Measurements from ENCODE around the gene ZBTB4. TPM values are rescaled to one million over a fixed set of nuclear protein-coding genes. Genes with fewer than 3 reads are reported as not detected.

The ZBTB4 gene
- total RNA-seq, 6 donors from 2014 or later, result 54.4 to 90.1 (median 74.2) TPM

GRCh38 chr17:7466318-7466638, 13.2 kb downstream of the ZBTB4 start:
- WGBS, 2 donors, result 80 to 83% methylated on average over 9 of the region's 9 CpGs
- TF ChIP-seq POLR2AphosphoS5 (IDR thresholded peaks at IDR 0.05) (no peak), CTCF (IDR thresholded peaks at IDR 0.05) (no peak), POLR2A (IDR thresholded peaks at IDR 0.05) (peak in 1 of 4 donors; percentile 2), EP300 (IDR thresholded peaks at IDR 0.05) (no peak)
- no peak for DNase-seq
- Histone ChIP-seq H3K27me3 (no peaks in the 10 kb centered on the region), H3K4me1 (peaks cover 24 to 40% (median 32%) of the 10 kb centered on the region in 4 donors), H3K4me3 (no peak overlapping the region), H3K9me3 (no peaks in the 10 kb centered on the region), H3K27ac (peak overlapping the region; percentile 61 to 75 (median 71)), H3K36me3 (peaks cover 4 to 40% (median 31%) of the 10 kb centered on the region in 4 donors)
- ATAC-seq (ENCODE audit: low FRiP score in 2 of 2), result no peak

- Histone ChIP-seq H3K9me3 (no peaks in the 10 kb centered on the region), H3K36me3 (peaks cover 4 to 40% (median 31%) of the 10 kb centered on the region in 4 donors), H3K4me3 (no peak overlapping the region), H3K4me1 (peaks cover 20 to 39% (median 32%) of the 10 kb centered on the region in 4 donors), H3K27me3 (no peaks in the 10 kb centered on the region), H3K27ac (peak overlapping the region; percentile 61 to 75 (median 71))
- DNase-seq (peak; percentile 71 to 83), ATAC-seq (ENCODE audit: low FRiP score in 2 of 2) (peak in 1 of 2 donors; percentile 44)
- TF ChIP-seq POLR2A (IDR thresholded peaks at IDR 0.05), result no peak
- TF ChIP-seq CTCF (IDR thresholded peaks at IDR 0.05), result no peak
- TF ChIP-seq EP300 (IDR thresholded peaks at IDR 0.05), result no peak
- TF ChIP-seq POLR2AphosphoS5 (IDR thresholded peaks at IDR 0.05), result no peak
- 63 to 86% methylated on average over 10 to 28 of the region's 33 CpGs for WGBS, 2 donors
Measured at GRCh38 chr17:7465597-7466275, 13.7 kb downstream of the ZBTB4 start.

- H3K4me1 ChIP-seq, result peaks cover 19 to 29% (median 22%) of the 10 kb centered on the region in 4 donors
- ATAC-seq (ENCODE audit: low FRiP score in 2 of 2) (no peak), DNase-seq (no peak)
- peaks cover 4 to 40% (median 31%) of the 10 kb centered on the region in 4 donors for H3K36me3 ChIP-seq
- no peak overlapping the region for H3K27ac ChIP-seq
- H3K27me3 ChIP-seq, result no peaks in the 10 kb centered on the region
- no peak for TF ChIP-seq CTCF (IDR thresholded peaks at IDR 0.05)
- no peak for TF ChIP-seq EP300 (IDR thresholded peaks at IDR 0.05)
- TF ChIP-seq POLR2AphosphoS5 (IDR thresholded peaks at IDR 0.05), result no peak
- no peak for TF ChIP-seq POLR2A (IDR thresholded peaks at IDR 0.05)
- H3K4me3 ChIP-seq, result no peak overlapping the region
- no peaks in the 10 kb centered on the region for H3K9me3 ChIP-seq
- WGBS, 2 donors, result 95% methylated on average over 9 of the region's 9 CpGs
Measured at GRCh38 chr17:7464081-7464480, 15.3 kb downstream of the ZBTB4 start.

GRCh38 chr17:7463372-7463846, 16.0 kb downstream of the ZBTB4 start:
- 91 to 96% methylated on average over 7 to 14 of the region's 14 CpGs for WGBS, 2 donors
- no peak overlapping the region for H3K4me3 ChIP-seq
- no peak for TF ChIP-seq POLR2A (IDR thresholded peaks at IDR 0.05)
- TF ChIP-seq POLR2AphosphoS5 (IDR thresholded peaks at IDR 0.05), result no peak
- TF ChIP-seq EP300 (IDR thresholded peaks at IDR 0.05), result no peak
- peak in 1 of 2 donors; percentile 78 for DNase-seq
- no peaks in the 10 kb centered on the region for H3K9me3 ChIP-seq
- no peak overlapping the region for H3K27ac ChIP-seq
- peaks cover 4 to 40% (median 31%) of the 10 kb centered on the region in 4 donors for H3K36me3 ChIP-seq
- no peak for ATAC-seq (ENCODE audit: low FRiP score in 2 of 2)
- no peaks in the 10 kb centered on the region for H3K27me3 ChIP-seq
- H3K4me1 ChIP-seq, result peaks cover 18 to 29% (median 20%) of the 10 kb centered on the region in 4 donors

GRCh38 chr17:7462474-7463371, 16.7 kb downstream of the ZBTB4 start:
- no peaks in the 10 kb centered on the region for H3K9me3 ChIP-seq
- peaks cover 4 to 40% (median 31%) of the 10 kb centered on the region in 4 donors for H3K36me3 ChIP-seq
- no peak overlapping the region for H3K4me3 ChIP-seq
- no peaks in the 10 kb centered on the region for H3K27me3 ChIP-seq
- 92 to 95% methylated on average over 29 to 35 of the region's 44 CpGs for WGBS, 2 donors
- peaks cover 18 to 23% (median 20%) of the 10 kb centered on the region in 4 donors for H3K4me1 ChIP-seq
- ATAC-seq (ENCODE audit: low FRiP score in 2 of 2) (no peak), DNase-seq (peak in 1 of 2 donors; percentile 80)
- TF ChIP-seq CTCF (IDR thresholded peaks at IDR 0.05) (no peak), POLR2A (IDR thresholded peaks at IDR 0.05) (no peak), POLR2AphosphoS5 (IDR thresholded peaks at IDR 0.05) (no peak), EP300 (IDR thresholded peaks at IDR 0.05) (no peak)
- H3K27ac ChIP-seq, result no peak overlapping the region
